AG09309 (cell line): ENCODE measurements around the gene BCAR3.

Experiments used
- DNase-seq: peaks from one replicate; pipeline ENCODE4 v3.0.0-alpha.2; 2010; ENCODE audit warnings: low read depth
- H3K4me3 ChIP-seq: 2 replicates; pipeline ENCODE4 v1.5.1; 2011; ENCODE audit warnings: mild to moderate bottlenecking, low read depth, low read length, moderate library complexity; ENCODE audit not compliant: control insufficient read depth
- TF ChIP-seq, protein P1 (sequence below): IDR thresholded peaks from 2 replicates; pipeline ENCODE4 v1.5.1; 2011; ENCODE audit warnings: mild to moderate bottlenecking, low read depth, low read length, inconsistent platforms; ENCODE audit not compliant: insufficient read depth, control insufficient read depth; ENCODE audit errors: missing control alignments

The BCAR3 gene

DNA sequence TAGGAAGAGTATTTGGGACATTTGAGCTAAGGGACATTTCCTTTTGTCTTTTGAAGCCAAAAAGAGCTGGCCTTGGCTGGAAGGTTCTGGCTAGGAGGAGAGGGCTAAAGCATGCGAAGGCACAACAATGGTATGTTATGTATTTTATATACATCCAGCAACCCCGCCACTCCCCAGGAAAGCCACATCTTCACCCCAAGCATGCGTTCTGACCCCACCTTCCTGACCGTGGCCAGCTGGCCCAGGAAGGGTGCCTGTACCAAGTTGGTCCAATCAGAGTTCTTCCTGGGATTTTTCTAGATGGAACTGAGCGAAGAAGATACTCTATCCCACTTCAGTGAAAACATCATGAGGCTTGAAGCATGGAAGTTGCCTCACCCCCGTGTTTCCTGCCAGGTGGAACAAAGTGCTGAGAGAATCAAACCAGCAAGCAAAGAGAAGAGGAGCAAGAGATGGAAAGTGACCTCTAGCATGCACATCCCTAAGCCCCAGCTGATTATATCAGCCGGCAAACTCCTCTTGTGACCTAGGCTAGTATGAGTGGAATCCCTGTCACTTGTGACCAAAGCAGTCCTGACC, 82.7 kb downstream of the BCAR3 start:
- no peak for DNase-seq
- H3K4me3 ChIP-seq, result no peak overlapping the region
- TF ChIP-seq, protein P1, sequence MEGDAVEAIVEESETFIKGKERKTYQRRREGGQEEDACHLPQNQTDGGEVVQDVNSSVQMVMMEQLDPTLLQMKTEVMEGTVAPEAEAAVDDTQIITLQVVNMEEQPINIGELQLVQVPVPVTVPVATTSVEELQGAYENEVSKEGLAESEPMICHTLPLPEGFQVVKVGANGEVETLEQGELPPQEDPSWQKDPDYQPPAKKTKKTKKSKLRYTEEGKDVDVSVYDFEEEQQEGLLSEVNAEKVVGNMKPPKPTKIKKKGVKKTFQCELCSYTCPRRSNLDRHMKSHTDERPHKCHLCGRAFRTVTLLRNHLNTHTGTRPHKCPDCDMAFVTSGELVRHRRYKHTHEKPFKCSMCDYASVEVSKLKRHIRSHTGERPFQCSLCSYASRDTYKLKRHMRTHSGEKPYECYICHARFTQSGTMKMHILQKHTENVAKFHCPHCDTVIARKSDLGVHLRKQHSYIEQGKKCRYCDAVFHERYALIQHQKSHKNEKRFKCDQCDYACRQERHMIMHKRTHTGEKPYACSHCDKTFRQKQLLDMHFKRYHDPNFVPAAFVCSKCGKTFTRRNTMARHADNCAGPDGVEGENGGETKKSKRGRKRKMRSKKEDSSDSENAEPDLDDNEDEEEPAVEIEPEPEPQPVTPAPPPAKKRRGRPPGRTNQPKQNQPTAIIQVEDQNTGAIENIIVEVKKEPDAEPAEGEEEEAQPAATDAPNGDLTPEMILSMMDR, result no peak

DNA sequence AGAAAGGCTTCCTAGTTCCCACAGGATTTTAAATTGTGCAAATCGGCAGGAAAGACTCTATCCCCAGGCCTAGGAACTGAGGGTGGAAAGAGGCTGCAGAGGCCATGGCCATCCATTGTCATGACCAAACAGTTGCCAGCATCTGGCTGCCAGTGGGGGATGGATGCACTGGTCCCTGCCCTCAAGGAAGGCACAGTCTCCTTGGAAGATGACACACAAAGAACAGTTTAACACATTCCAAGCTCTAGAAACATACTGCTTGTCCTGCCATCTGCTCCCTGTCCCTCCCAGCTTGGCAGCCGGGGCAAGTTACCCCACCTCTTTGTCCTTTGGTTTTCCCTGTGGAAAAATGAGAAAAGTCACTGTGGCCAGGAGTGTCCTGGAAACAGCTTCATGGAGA, 83.2 kb downstream of the BCAR3 start:
- DNase-seq, result no peak
- TF ChIP-seq, protein P1, result no peak
- no peak overlapping the region for H3K4me3 ChIP-seq

DNA sequence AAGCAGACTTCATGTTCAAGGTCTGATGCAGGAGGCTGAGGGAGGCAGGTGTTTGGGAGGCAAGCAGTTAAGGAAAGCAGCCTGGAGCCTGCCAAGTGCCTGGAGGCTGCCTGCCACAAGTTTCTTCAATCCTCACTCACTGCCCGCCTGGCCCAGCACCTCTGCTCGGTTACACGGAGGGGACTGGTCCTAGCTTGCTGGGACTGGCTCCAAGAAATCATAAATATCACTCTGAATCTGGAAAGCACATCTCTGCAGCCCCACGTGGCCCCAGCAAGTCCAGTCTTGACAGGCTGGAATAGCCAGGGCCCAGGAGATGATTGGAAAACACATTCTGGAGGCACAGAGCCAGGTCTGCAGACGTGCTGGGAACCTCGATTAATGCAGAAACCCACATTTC, 83.9 kb downstream of the BCAR3 start:
- DNase-seq, result no peak
- no peak overlapping the region for H3K4me3 ChIP-seq
- TF ChIP-seq, protein P1, result no peak

DNA sequence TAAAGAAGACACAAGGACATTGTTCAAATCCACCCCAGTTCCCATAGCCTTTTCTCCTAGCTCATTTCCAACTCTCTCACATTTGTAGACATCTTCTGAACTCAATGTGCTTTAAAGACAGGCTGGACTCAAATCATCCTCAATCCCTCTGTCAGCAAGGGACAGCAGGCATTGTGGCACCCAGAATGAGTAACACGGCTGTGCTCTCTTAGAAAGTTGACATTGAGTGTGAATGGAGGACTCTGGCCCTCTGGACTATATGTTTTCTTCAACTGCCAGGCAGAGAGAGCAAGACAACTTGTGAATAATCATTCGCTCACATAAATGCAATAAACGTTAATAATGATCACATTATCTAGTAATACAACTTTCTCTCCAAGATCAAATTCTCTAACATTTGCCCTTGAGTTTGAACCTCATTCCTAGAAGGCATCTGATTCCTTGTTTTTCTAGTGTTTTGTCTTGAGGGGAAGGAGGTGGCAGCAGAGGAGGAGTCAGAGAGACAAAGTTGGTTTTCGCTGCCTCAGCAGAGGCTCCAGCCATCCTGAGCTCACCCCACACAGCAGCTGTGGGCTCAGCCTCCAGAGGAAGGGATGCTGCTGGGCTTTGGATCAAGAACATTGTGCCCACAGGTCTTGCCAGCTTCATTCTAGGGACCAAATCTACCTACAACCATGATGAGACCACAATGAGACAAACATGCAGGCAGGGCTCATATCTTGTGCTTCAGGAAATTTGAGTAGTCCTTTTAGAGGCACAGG, 85.1 kb downstream of the BCAR3 start:
- no peak for DNase-seq
- TF ChIP-seq, protein P1, result no peak
- no peak overlapping the region for H3K4me3 ChIP-seq

DNA sequence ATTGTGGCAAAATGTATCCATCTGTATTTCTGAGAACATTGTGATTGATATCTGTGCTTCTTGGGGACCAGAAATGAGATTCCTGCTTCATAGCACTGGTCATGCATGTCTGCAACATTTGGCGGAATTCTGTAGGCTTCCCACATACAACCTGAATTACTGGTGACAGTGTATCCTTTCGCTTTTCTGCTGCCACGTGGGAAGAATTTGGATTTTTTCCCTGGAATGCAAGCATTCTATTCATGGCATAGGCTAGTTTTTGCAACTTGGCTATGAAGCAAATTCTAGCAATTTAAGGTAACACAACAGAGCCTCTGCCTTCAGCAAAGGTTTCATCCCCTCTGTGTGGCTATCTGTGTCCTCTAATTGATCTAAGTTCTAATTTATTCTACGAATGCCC, 85.9 kb downstream of the BCAR3 start:
- no peak overlapping the region for H3K4me3 ChIP-seq
- TF ChIP-seq, protein P1, result no peak
- no peak for DNase-seq

DNA sequence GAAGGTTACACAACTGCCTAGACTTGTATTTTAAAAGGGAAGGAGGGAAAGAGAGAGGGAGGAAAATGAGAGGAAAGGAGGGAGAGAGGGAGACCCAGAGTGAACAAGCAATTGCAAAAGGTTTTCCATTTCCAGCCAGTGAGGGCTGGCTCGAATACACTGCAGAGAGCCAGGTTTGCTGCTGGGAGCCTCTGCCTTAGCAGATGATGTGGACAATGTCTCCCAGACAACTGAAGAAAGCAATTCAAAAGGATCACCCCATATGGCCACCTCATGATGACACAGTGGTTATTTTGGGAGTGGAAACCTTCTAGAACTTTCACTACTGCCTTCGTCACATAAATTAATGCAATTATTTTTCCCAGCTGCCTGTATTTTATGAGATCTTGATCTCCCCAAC, 86.4 kb downstream of the BCAR3 start:
- TF ChIP-seq, protein P1, result no peak
- DNase-seq, result no peak
- H3K4me3 ChIP-seq, result no peak overlapping the region

DNA sequence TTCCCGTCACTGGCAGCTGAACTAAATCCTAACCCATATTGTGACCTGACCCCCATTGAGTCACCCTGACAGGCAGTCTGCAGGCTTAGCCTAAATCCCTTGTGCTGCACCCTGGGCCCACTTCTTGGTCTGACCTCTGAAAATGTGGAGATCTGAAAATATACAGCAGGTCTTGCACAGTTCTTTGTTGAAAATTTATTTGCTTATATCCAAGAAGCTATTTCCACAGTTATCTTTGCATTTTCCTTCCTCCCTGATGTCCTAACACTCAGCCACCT, 87.1 kb downstream of the BCAR3 start:
- H3K4me3 ChIP-seq, result no peak overlapping the region

More for the DNA sequence above, 87.1 kb downstream of the BCAR3 start:
- TF ChIP-seq, protein P1, result no peak
- no peak for DNase-seq
